ENCODE data around the gene ULK4.
"Not testable (repeated sequence)": the region's sequence is repeated elsewhere in the genome, so short reads cannot be mapped to it uniquely, and the experiment has no call there.

ULK4 gene

GRCh38 chr3:41863024-41863423, 98.9 kb downstream of the ULK4 start:
- TF ChIP-seq ZFX (IDR thresholded peaks at IDR 0.05) (no peak), CTCF (conservative IDR thresholded peaks at IDR 0.05) (peak; percentile 25)
- H3K27ac ChIP-seq: no peak overlapping the region

- not testable (repeated sequence) for H3K27ac ChIP-seq
These were observed 101.4 kb downstream of the ULK4 start for GRCh38 chr3:41860489-41860888.

- TF ChIP-seq CTCF (conservative IDR thresholded peaks at IDR 0.05): no peak
- TF ChIP-seq ZFX (IDR thresholded peaks at IDR 0.05): no peak
- H3K27ac ChIP-seq: no peak overlapping the region
These were observed 106.9 kb downstream of the ULK4 start for GRCh38 chr3:41854956-41855355.

- TF ChIP-seq ZFX (IDR thresholded peaks at IDR 0.05) (no peak), CTCF (conservative IDR thresholded peaks at IDR 0.05) (no peak)
These were observed 108.2 kb downstream of the ULK4 start for GRCh38 chr3:41853540-41854196.

GRCh38 chr3:41848753-41849574, 112.9 kb downstream of the ULK4 start:
- TF ChIP-seq CTCF (conservative IDR thresholded peaks at IDR 0.05) (no peak), ZFX (IDR thresholded peaks at IDR 0.05) (no peak)

More at GRCh38 chr3:41853540-41854196, 108.2 kb downstream of the ULK4 start:
- H3K27ac ChIP-seq: no peak overlapping the region

GRCh38 chr3:41847679-41848078, 114.2 kb downstream of the ULK4 start:
- no peak for TF ChIP-seq CTCF (conservative IDR thresholded peaks at IDR 0.05)
- no peak for TF ChIP-seq ZFX (IDR thresholded peaks at IDR 0.05)
- no peak overlapping the region for H3K27ac ChIP-seq

More at GRCh38 chr3:41848753-41849574, 112.9 kb downstream of the ULK4 start:
- H3K27ac ChIP-seq: peak overlapping the region; percentile 38; the same call in 1 of the 2 replicates

- no peak overlapping the region for H3K27ac ChIP-seq
- TF ChIP-seq ZFX (IDR thresholded peaks at IDR 0.05) (no peak), CTCF (conservative IDR thresholded peaks at IDR 0.05) (no peak)
These were observed 115.1 kb downstream of the ULK4 start for GRCh38 chr3:41846850-41847249.

Data from C4-2B (cell line).